HepG2 (cell line): Measurements from ENCODE around the gene RNASE11. TPM values are rescaled to one million over a fixed set of nuclear protein-coding genes. Genes with fewer than 3 reads are reported as not detected.

ENCODE experiments used
- EZH2 ChIP-seq: conservative IDR thresholded peaks from 2 replicates; pipeline ENCODE4 v1.6.1; 2012; ENCODE audit warnings: mild to moderate bottlenecking, low read depth, low read length, moderate library complexity
- GTF2F1 ChIP-seq: fragments of 150-350 bp; IDR thresholded peaks from 2 replicates; pipeline ENCODE4 v1.6.1; 2014; ENCODE audit warnings: low read length
- HNF1A ChIP-seq, 2 experiments: sonication (generic) in 1 of 2; formaldehyde crosslinking in 1 of 2; IDR thresholded peaks; 2 replicates each; pipeline versions ENCODE4 v1.4.0 to v1.6.1; 2016 to 2020; ENCODE audit warnings: borderline replicate concordance in 1 of 2, low read depth in 1 of 2, mild to moderate bottlenecking in 1 of 2, missing genetic modification reagents in 1 of 2
- LBX2 ChIP-seq: sonication (generic); formaldehyde crosslinking; IDR thresholded peaks from 2 replicates; pipeline ENCODE4 v1.5.0; 2020; ENCODE audit warnings: missing genetic modification reagents, mild to moderate bottlenecking, borderline replicate concordance
- MIER3 ChIP-seq: IDR thresholded peaks from 2 replicates; pipeline ENCODE4 v1.6.1; 2016; ENCODE audit warnings: missing compliant biosample characterization, borderline replicate concordance
- NFE2L1 ChIP-seq: sonication (generic); formaldehyde crosslinking; IDR thresholded peaks from 2 replicates; pipeline ENCODE4 v1.4.0; 2020; ENCODE audit warnings: missing genetic modification reagents, mild to moderate bottlenecking, borderline replicate concordance
- PRMT3 ChIP-seq: sonication (generic); formaldehyde crosslinking; IDR thresholded peaks from 2 replicates; pipeline ENCODE4 v1.8.1; 2022; ENCODE audit warnings: low read depth, mild to moderate bottlenecking, moderate library complexity, missing genetic modification reagents, borderline replicate concordance
- SATB2 ChIP-seq: sonication (generic); formaldehyde crosslinking; IDR thresholded peaks from 2 replicates; pipeline ENCODE4 v1.5.0; 2020; ENCODE audit warnings: missing genetic modification reagents
- SCMH1 ChIP-seq: sonication (generic); formaldehyde crosslinking; IDR thresholded peaks from 2 replicates; pipeline ENCODE4 v1.9.0; 2021; ENCODE audit warnings: missing genetic modification reagents, mild to moderate bottlenecking, borderline replicate concordance
- SRF ChIP-seq: IDR thresholded peaks from 2 replicates; pipeline ENCODE4 v1.6.1; 2011; ENCODE audit warnings: mild to moderate bottlenecking, low read depth, low read length, moderate library complexity
- TBL1XR1 ChIP-seq: fragments of 150-350 bp; IDR thresholded peaks from 2 replicates; pipeline ENCODE4 v1.6.1; 2014; ENCODE audit warnings: borderline replicate concordance, low read length; ENCODE audit not compliant: partially characterized antibody
- THAP8 ChIP-seq: sonication (generic); formaldehyde crosslinking; IDR thresholded peaks from 2 replicates; pipeline ENCODE4 v1.5.1; 2020; ENCODE audit warnings: missing genetic modification reagents, mild to moderate bottlenecking, borderline replicate concordance
- THRA ChIP-seq: sonication (generic); formaldehyde crosslinking; IDR thresholded peaks from 2 replicates; pipeline ENCODE4 v1.4.0; 2020; ENCODE audit warnings: missing genetic modification reagents, borderline replicate concordance
- ZMAT5 ChIP-seq: sonication (generic); formaldehyde crosslinking; IDR thresholded peaks from 2 replicates; pipeline ENCODE4 v1.5.0; 2020; ENCODE audit warnings: mild to moderate bottlenecking, low read depth, missing genetic modification reagents, borderline replicate concordance
- ZNF136 ChIP-seq: sonication (generic); formaldehyde crosslinking; IDR thresholded peaks from 2 replicates; pipeline ENCODE4 v1.8.1; 2022; ENCODE audit warnings: low read depth, mild to moderate bottlenecking, moderate library complexity, missing genetic modification reagents
- ZNF205 ChIP-seq: IDR thresholded peaks from 2 replicates; pipeline ENCODE4 v1.6.1; 2018; ENCODE audit warnings: missing biosample characterization, missing genetic modification reagents
- ZNF326 ChIP-seq: sonication (generic); formaldehyde crosslinking; IDR thresholded peaks from 2 replicates; pipeline ENCODE4 v1.4.0; 2020; ENCODE audit warnings: missing genetic modification reagents, borderline replicate concordance
- ZNF451 ChIP-seq: sonication (generic); formaldehyde crosslinking; IDR thresholded peaks from 2 replicates; pipeline ENCODE4 v1.5.0; 2020; ENCODE audit warnings: mild to moderate bottlenecking, missing genetic modification reagents
- ZNF550 ChIP-seq: sonication (generic); formaldehyde crosslinking; IDR thresholded peaks from 2 replicates; pipeline ENCODE4 v1.4.0; 2020; ENCODE audit warnings: mild to moderate bottlenecking, missing genetic modification reagents, borderline replicate concordance
- ZNF576 ChIP-seq: sonication (generic); formaldehyde crosslinking; IDR thresholded peaks from 2 replicates; pipeline ENCODE4 v1.4.0; 2020; ENCODE audit warnings: mild to moderate bottlenecking, missing genetic modification reagents
- ZNF672 ChIP-seq: sonication (generic); formaldehyde crosslinking; IDR thresholded peaks from 2 replicates; pipeline ENCODE4 v1.8.1; 2022; ENCODE audit warnings: missing genetic modification reagents
- ZSCAN29 ChIP-seq: sonication (generic); formaldehyde crosslinking; conservative IDR thresholded peaks from 2 replicates; pipeline ENCODE4 v1.4.0; 2020; ENCODE audit warnings: mild to moderate bottlenecking, missing genetic modification reagents
- polyA plus RNA-seq, 8 experiments: library from polyadenylated mRNA; depleted of rRNA in 3 of 8; stranded (reverse) in 7 of 8; unstranded in 1 of 8; fragments of >200 nt; fragmentation: Illumina TruSeq in 4 of 8; extraction: Trizol in 4 of 8; gene quantifications; 2 replicates each; pipeline versions ENCODE4 v1.2.1 to v1.2.3, GENCODE V29; 2011 to 2016; ENCODE audit warnings: low read depth in 4 of 8, missing spikeins in 1 of 8, mixed read lengths in 1 of 8; ENCODE audit not compliant: insufficient read depth in 1 of 8
- total RNA-seq, 5 experiments: library from RNA; depleted of rRNA; stranded (reverse); fragments of >200 nt; fragmentation: Illumina TruSeq; extraction: Trizol; gene quantifications; 2 replicates each; pipeline ENCODE4 v1.2.3, GENCODE V29; 2016; ENCODE audit warnings: low read depth in 1 of 5

RNASE11 gene
- total and polyA plus RNA-seq, 2 of the 13 experiments (the other 11 are each of a cell fraction or from before 2014, with no cell fraction given): not detected

GRCh38 chr14:20622816-20623291, 35.1 kb upstream of the RNASE11 start (continued):
- no peak for TF ChIP-seq ZNF205 (CRISPR knock-in tag)
- no peak for TF ChIP-seq GTF2F1
- no peak for TF ChIP-seq ZNF550 (CRISPR knock-in tag)
- no peak for TF ChIP-seq LBX2 (CRISPR knock-in tag)
- TF ChIP-seq SCMH1: no peak
- TF ChIP-seq HNF1A (IDR thresholded peaks at IDR 0.05; ENCODE audit: low read depth): no peak
- TF ChIP-seq HNF1A (CRISPR knock-in tag; IDR thresholded peaks at IDR 0.05; ENCODE audit: borderline replicate concordance): no peak
- TF ChIP-seq ZNF576 (CRISPR knock-in tag): no peak
- TF ChIP-seq ZNF136 (CRISPR knock-in tag): no peak
- no peak for TF ChIP-seq ZNF451 (CRISPR knock-in tag)
- no peak for TF ChIP-seq ZSCAN29
- no peak for TF ChIP-seq TBL1XR1
- TF ChIP-seq ZMAT5 (CRISPR knock-in tag): no peak
- peak; percentile 82; the same call in 1 of the 2 replicates for TF ChIP-seq THRA (CRISPR knock-in tag)
- TF ChIP-seq THAP8 (CRISPR knock-in tag): no peak
- TF ChIP-seq ZNF672: no peak
- no peak for TF ChIP-seq PRMT3 (CRISPR knock-in tag)
- no peak for TF ChIP-seq ZNF326
- no peak for TF ChIP-seq NFE2L1 (CRISPR knock-in tag)
- no peak for TF ChIP-seq MIER3 (CRISPR knock-in tag)
- TF ChIP-seq EZH2: no peak
- no peak for TF ChIP-seq SATB2
- no peak for TF ChIP-seq SRF
